OCI-LY3 (cell line): ENCODE results near the gene EDEM1.

Source experiments
- H2AFZ ChIP-seq: fragments of 200-600, 300-600 bp; shearing (Covaris generic); 2 replicates; pipeline ENCODE4 v1.6.0; 2014; ENCODE audit warnings: antibody characterized with exemption, low read depth, low read length
- H3K27ac ChIP-seq: fragments of 200-600, 300-600 bp; sonication (generic); 2 replicates; pipeline ENCODE4 v1.5.1; 2014; ENCODE audit warnings: mild to moderate bottlenecking, low read length, moderate library complexity, mixed read lengths
- H3K27me3 ChIP-seq: fragments of 200-600, 300-600 bp; sonication (generic); 2 replicates; pipeline ENCODE4 v1.6.1; 2014; ENCODE audit warnings: low read depth, low read length, mixed read lengths
- H3K36me3 ChIP-seq: fragments of 200-600, 300-600 bp; sonication (generic); replicated peaks from 2 replicates; pipeline ENCODE3; 2014; ENCODE audit warnings: low read depth, low read length, mixed read lengths
- H3K4me1 ChIP-seq: fragments of 300-600, 200-600 bp; sonication (generic); 2 replicates; pipeline ENCODE4 v1.6.1; 2014; ENCODE audit warnings: low read length, mixed read lengths
- H3K4me2 ChIP-seq: fragments of 200-600, 300-600 bp; sonication (generic); 2 replicates; pipeline ENCODE4 v1.6.1; 2014; ENCODE audit warnings: low read length, mixed read lengths
- H3K4me3 ChIP-seq: fragments of 300-600, 200-600 bp; sonication (generic); 2 replicates; pipeline ENCODE4 v1.5.1; 2014; ENCODE audit warnings: antibody characterized with exemption, mild to moderate bottlenecking, low read length, moderate library complexity
- H3K79me2 ChIP-seq: fragments of 300-600, 200-600 bp; shearing (Covaris generic); 2 replicates; pipeline ENCODE4 v1.6.1; 2014; ENCODE audit warnings: mild to moderate bottlenecking, low read length, mixed read lengths
- H3K9ac ChIP-seq: fragments of 300-600, 200-600 bp; shearing (Covaris generic); 2 replicates; pipeline ENCODE4 v1.6.0; 2014; ENCODE audit warnings: mild to moderate bottlenecking, low read length, moderate library complexity
- H3K9me3 ChIP-seq: fragments of 200-600, 300-600 bp; shearing (Covaris generic); 2 replicates; pipeline ENCODE4 v1.6.1; 2014; ENCODE audit warnings: low read length, mixed read lengths; ENCODE audit not compliant: insufficient read depth
- H4K20me1 ChIP-seq: fragments of 200-600, 300-600 bp; sonication (generic); 2 replicates; pipeline ENCODE4 v1.6.1; 2016; ENCODE audit warnings: low read length, mixed read lengths; ENCODE audit not compliant: insufficient read depth
- EZH2phosphoT487 ChIP-seq: fragments of 200-600 bp; shearing (Covaris generic); IDR thresholded peaks from 2 replicates; pipeline ENCODE4 v1.6.1; 2018; ENCODE audit warnings: antibody characterized with exemption, mixed run types, low read depth
- TF ChIP-seq, protein P1 (sequence below): fragments of 200-600, 300-600 bp; sonication (generic); IDR thresholded peaks from 2 replicates; pipeline ENCODE4 v1.5.1; 2014; ENCODE audit warnings: antibody characterized with exemption, low read length, low read depth

Gene EDEM1

DNA sequence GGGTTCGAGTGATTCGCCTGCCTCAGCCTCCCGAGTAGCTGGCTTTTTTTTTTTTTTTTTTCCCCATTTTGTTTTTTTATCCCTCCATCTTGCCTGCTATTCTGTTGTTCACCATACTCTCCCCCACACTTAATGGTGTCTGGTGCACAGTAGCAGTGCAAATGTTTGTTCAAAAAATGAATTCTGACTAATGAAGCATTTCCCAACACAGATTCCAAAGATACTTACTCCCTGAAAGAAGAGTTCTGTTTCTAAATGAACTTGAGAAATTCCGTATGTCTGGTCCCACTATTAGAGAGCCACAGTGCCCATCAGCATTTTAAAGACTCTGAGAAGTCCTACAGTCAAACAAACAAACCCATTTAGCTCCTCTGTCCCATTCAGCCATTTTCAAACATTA, 9.5 kb downstream of the EDEM1 start:
- peaks cover 59% of the 10 kb centered on the region for H3K36me3 ChIP-seq
- peaks cover 85% of the 10 kb centered on the region for H3K4me1 ChIP-seq
- no peak overlapping the region for H2AFZ ChIP-seq
- H3K9me3 ChIP-seq: no peaks in the 10 kb centered on the region
- peak overlapping the region; percentile 85 for H3K4me2 ChIP-seq
- H4K20me1 ChIP-seq: peaks cover 34% of the 10 kb centered on the region
- H3K27ac ChIP-seq: peak overlapping the region; percentile 98
- H3K4me3 ChIP-seq: peak overlapping the region; percentile 42
- peaks cover 98% of the 10 kb centered on the region for H3K79me2 ChIP-seq
- TF ChIP-seq, protein P1, sequence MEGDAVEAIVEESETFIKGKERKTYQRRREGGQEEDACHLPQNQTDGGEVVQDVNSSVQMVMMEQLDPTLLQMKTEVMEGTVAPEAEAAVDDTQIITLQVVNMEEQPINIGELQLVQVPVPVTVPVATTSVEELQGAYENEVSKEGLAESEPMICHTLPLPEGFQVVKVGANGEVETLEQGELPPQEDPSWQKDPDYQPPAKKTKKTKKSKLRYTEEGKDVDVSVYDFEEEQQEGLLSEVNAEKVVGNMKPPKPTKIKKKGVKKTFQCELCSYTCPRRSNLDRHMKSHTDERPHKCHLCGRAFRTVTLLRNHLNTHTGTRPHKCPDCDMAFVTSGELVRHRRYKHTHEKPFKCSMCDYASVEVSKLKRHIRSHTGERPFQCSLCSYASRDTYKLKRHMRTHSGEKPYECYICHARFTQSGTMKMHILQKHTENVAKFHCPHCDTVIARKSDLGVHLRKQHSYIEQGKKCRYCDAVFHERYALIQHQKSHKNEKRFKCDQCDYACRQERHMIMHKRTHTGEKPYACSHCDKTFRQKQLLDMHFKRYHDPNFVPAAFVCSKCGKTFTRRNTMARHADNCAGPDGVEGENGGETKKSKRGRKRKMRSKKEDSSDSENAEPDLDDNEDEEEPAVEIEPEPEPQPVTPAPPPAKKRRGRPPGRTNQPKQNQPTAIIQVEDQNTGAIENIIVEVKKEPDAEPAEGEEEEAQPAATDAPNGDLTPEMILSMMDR: no peak
- TF ChIP-seq EZH2phosphoT487: no peak
- H3K9ac ChIP-seq: peak overlapping the region; percentile 70
- H3K27me3 ChIP-seq: no peaks in the 10 kb centered on the region

GRCh38 chr3:5197470-5198312, 10.2 kb downstream of the EDEM1 start:
- H3K79me2 ChIP-seq: peaks cover 98% of the 10 kb centered on the region
- H3K9me3 ChIP-seq: no peaks in the 10 kb centered on the region
- peak overlapping the region; percentile 98 for H3K27ac ChIP-seq
- no peaks in the 10 kb centered on the region for H3K27me3 ChIP-seq
- H3K4me2 ChIP-seq: peak overlapping the region; percentile 85
- no peak overlapping the region for H2AFZ ChIP-seq
- H3K4me1 ChIP-seq: peaks cover 78% of the 10 kb centered on the region
- no peak for TF ChIP-seq EZH2phosphoT487
- TF ChIP-seq, protein P1: no peak
- peak overlapping the region; percentile 70 for H3K9ac ChIP-seq
- H3K4me3 ChIP-seq: peak overlapping the region; percentile 42
- H3K36me3 ChIP-seq: peaks cover 65% of the 10 kb centered on the region
- peaks cover 33% of the 10 kb centered on the region for H4K20me1 ChIP-seq

DNA sequence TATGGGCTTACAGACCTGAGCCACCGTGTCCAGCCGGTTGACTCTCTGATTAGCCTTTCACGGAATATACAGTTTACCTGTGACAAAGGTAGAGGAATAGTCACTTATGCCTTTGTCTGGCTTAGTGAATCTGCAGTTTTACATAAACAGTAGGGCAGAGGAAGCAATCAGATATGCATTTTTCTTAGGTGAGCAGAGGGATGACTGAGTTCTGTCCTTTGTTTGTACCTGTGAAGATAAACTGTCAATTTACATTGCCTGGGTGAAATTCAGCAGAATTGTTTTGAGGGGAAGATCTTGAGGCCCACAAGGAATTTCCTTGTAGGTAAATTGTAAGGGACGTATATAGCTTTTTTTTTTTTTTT, 10.8 kb downstream of the EDEM1 start:
- H4K20me1 ChIP-seq: peaks cover 29% of the 10 kb centered on the region
- H3K4me1 ChIP-seq: peaks cover 72% of the 10 kb centered on the region
- TF ChIP-seq EZH2phosphoT487: no peak
- TF ChIP-seq, protein P1: no peak
- no peak overlapping the region for H2AFZ ChIP-seq
- peak overlapping the region; percentile 85 for H3K4me2 ChIP-seq
- peak overlapping the region; percentile 98 for H3K27ac ChIP-seq
- H3K4me3 ChIP-seq: peak overlapping the region; percentile 42
- peaks cover 66% of the 10 kb centered on the region for H3K36me3 ChIP-seq
- peak overlapping the region; percentile 70 for H3K9ac ChIP-seq
- no peaks in the 10 kb centered on the region for H3K27me3 ChIP-seq
- H3K79me2 ChIP-seq: peaks cover 98% of the 10 kb centered on the region
- no peaks in the 10 kb centered on the region for H3K9me3 ChIP-seq

DNA sequence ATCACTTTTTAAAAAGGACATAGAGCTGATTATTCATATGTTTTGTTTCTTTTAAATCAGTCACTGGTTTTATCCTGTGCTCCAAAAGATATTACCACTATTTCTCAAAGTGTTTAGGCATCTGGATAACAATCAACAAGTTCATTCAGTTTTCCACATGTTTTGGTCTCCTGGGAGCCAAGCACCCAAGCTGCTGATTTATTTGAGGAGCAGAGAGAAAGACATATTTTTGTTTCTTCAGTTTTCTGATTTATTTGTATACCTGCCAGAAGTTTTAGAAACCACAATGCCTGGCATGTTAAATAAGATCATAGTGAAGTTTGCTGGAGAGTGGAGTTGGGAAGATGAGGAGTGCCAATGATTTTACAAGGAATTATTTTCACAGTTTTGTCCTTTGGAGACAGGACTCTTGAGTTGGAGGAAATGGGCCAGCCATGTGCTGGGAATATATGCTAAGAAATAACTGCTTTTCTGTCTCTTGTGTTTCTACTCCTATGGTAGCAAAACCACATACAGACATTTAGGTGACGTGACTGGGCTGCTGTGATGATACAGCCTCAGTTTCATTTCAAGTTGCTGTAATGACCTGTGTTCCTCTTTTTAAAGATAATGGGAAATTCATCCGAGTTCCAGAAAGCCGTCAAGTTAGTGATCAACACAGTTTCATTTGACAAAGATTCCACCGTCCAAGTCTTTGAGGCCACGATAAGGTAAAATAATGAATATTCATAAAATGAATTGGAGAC, 11.7 kb downstream of the EDEM1 start:
- Histone ChIP-seq H3K27ac (peak overlapping the region; percentile 98), H3K27me3 (no peaks in the 10 kb centered on the region), H2AFZ (no peak overlapping the region), H3K79me2 (peaks cover 93% of the 10 kb centered on the region), H3K4me1 (peaks cover 65% of the 10 kb centered on the region), H3K9ac (peak overlapping the region; percentile 70), H4K20me1 (peaks cover 24% of the 10 kb centered on the region), H3K4me2 (peak overlapping the region; percentile 85), H3K36me3 (peaks cover 67% of the 10 kb centered on the region), H3K4me3 (peak overlapping the region; percentile 55), H3K9me3 (no peaks in the 10 kb centered on the region)
- TF ChIP-seq, protein P1: no peak
- TF ChIP-seq EZH2phosphoT487: no peak
